NT2/D1 (cell line): Measurements from ENCODE around the gene ZFC3H1.

Experiments used
- DNase-seq: peaks from one replicate; pipeline ENCODE4 v3.0.0-alpha.2; 2011; ENCODE audit warnings: low read depth, low spot score
- H3K27me3 ChIP-seq: 2 replicates; pipeline ENCODE4 v1.6.0; 2011; ENCODE audit warnings: mild to moderate bottlenecking; ENCODE audit not compliant: insufficient read length, insufficient read depth
- H3K36me3 ChIP-seq: 2 replicates; pipeline ENCODE4 v1.6.1; 2011; ENCODE audit warnings: mild to moderate bottlenecking, low read length, mixed read lengths; ENCODE audit not compliant: insufficient read depth, insufficient read length
- H3K4me1 ChIP-seq: 2 replicates; pipeline ENCODE4 v1.5.1; 2011; ENCODE audit not compliant: insufficient read depth, insufficient read length
- H3K4me3 ChIP-seq: 2 replicates; pipeline ENCODE4 v1.5.1; 2011; ENCODE audit warnings: low read depth; ENCODE audit not compliant: insufficient read length
- H3K9ac ChIP-seq: 2 replicates; pipeline ENCODE4 v1.6.0; 2011; ENCODE audit warnings: low read depth; ENCODE audit not compliant: insufficient read length
- H3K9me3 ChIP-seq: 2 replicates; pipeline ENCODE4 v1.5.1; 2011; ENCODE audit warnings: mild to moderate bottlenecking, low read length; ENCODE audit not compliant: insufficient read depth
- SUZ12 ChIP-seq: IDR thresholded peaks from 2 replicates; pipeline ENCODE4 v1.6.1; 2011; ENCODE audit not compliant: insufficient read length, insufficient read depth; ENCODE audit errors: extremely low read depth
- YY1 ChIP-seq: IDR thresholded peaks from 2 replicates; pipeline ENCODE4 v1.6.1; 2011; ENCODE audit not compliant: insufficient read length, insufficient read depth
- ZNF274 ChIP-seq: IDR thresholded peaks from 2 replicates; pipeline ENCODE4 v1.6.1; 2011; ENCODE audit warnings: mild to moderate bottlenecking, low read depth, low read length

The ZFC3H1 gene

DNA sequence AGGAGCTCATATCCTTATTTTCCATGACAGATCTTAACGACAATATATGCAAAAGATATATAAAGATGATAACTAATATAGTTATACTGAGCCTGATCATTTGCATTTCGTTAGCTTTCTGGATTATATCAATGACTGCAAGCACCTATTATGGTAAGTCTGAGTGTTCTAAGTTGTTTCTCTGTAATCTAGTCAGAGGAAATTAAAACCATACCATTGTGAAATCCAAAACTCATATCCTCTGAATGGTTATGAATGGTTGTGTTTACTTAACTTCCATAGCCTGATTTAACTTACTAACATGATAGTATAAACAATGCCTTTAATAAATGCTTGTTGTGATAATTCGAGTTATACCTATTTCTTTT, 23.0 kb upstream of the ZFC3H1 start:
- Histone ChIP-seq H3K4me3 (peak overlapping the region; percentile 60), H3K36me3 (no peaks in the 10 kb centered on the region), H3K9me3 (no peaks in the 10 kb centered on the region), H3K9ac (peak overlapping the region; percentile 61), H3K4me1 (no peaks in the 10 kb centered on the region), H3K27me3 (no peaks in the 10 kb centered on the region)
- no peak for DNase-seq
- TF ChIP-seq ZNF274 (no peak), YY1 (no peak), SUZ12 (no peak)

- Histone ChIP-seq H3K9me3 (no peaks in the 10 kb centered on the region), H3K9ac (peak within 1 kb of the TSS; percentile 83), H3K36me3 (no peaks in the 10 kb centered on the region), H3K4me3 (peak within 1 kb of the TSS; percentile 60), H3K4me1 (no peaks in the 10 kb centered on the region), H3K27me3 (no peaks in the 10 kb centered on the region)
- TF ChIP-seq SUZ12 (no peak), YY1 (no peak), ZNF274 (no peak)
- DNase-seq: peak; percentile 70
Measured at GRCh38 chr12:71685914-71686657, 22.4 kb upstream of the ZFC3H1 start, which contains the start of gene TMEM19. Gene TMEM19 (plus strand): TSS chr12:71686082. CDS start chr12:71686681, 599 bp downstream.

DNA sequence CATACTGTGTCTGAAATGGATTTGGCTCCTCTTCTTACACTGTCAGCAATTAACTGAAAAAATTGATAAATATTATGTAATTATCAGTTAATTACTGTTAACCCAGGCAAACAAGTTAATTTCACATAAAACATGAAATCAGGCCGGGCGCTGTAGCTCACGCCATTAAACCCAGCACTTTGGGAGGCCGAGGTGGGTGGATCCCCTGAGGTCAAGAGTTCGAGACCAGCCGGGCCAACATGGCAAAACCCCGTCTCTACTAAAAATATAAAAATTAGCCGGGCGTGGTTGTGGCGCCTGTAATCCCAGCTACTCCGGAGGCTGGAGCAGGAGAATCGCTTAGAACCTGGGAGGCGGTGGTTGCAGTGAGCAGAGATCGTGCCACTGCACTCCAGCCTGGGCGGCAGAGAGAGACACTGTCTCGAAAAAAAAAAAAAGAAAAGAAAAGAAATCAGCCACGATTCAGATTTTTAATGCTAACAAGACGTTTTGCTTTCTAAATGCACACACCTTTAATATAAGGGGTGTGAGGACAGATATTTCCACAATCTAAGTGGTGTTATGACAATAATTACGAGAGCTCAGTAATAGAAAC, 21.8 kb upstream of the ZFC3H1 start:
- Histone ChIP-seq H3K9ac (peak overlapping the region; percentile 83), H3K4me3 (peak overlapping the region; percentile 60), H3K9me3 (no peaks in the 10 kb centered on the region), H3K27me3 (no peaks in the 10 kb centered on the region), H3K4me1 (no peaks in the 10 kb centered on the region), H3K36me3 (no peaks in the 10 kb centered on the region)
- no peak for DNase-seq
- TF ChIP-seq ZNF274 (no peak), YY1 (no peak), SUZ12 (no peak)

- Histone ChIP-seq H3K27me3 (no peaks in the 10 kb centered on the region), H3K36me3 (no peaks in the 10 kb centered on the region), H3K4me3 (no peak overlapping the region), H3K9ac (no peak overlapping the region), H3K9me3 (no peaks in the 10 kb centered on the region), H3K4me1 (no peaks in the 10 kb centered on the region)
- DNase-seq: no peak
- TF ChIP-seq SUZ12 (no peak), ZNF274 (no peak), YY1 (no peak)
Measured at GRCh38 chr12:71684081-71684480, 20.4 kb upstream of the ZFC3H1 start.

- no peaks in the 10 kb centered on the region for H3K9me3 ChIP-seq
- no peak overlapping the region for H3K4me3 ChIP-seq
- H3K36me3 ChIP-seq: no peaks in the 10 kb centered on the region
- DNase-seq: no peak
- TF ChIP-seq YY1 (no peak), SUZ12 (no peak), ZNF274 (no peak)
- no peaks in the 10 kb centered on the region for H3K27me3 ChIP-seq
- no peaks in the 10 kb centered on the region for H3K4me1 ChIP-seq
- no peak overlapping the region for H3K9ac ChIP-seq
Measured at GRCh38 chr12:71683633-71684032, 20.0 kb upstream of the ZFC3H1 start.

DNA sequence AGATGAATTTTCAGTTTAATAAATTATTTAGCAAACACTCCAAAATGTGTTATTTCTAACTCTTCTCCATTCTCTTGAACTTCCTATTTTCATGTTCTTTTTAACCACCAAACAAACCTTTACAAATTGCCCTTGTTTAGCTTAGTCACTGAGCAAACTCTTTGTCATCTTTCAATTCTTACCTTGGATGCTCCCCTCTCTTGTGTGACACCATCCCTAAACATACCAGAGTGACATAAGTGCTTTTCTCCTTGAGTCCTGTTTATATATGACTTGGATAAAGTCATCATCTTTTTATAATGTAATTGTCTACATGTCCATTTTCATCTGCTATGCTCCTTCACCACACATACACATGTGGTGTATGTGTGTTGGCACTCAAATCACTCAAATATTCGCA, 18.8 kb upstream of the ZFC3H1 start:
- Histone ChIP-seq H3K9ac (no peak overlapping the region), H3K27me3 (no peaks in the 10 kb centered on the region), H3K9me3 (no peaks in the 10 kb centered on the region), H3K4me1 (no peaks in the 10 kb centered on the region), H3K4me3 (no peak overlapping the region), H3K36me3 (no peaks in the 10 kb centered on the region)
- TF ChIP-seq YY1: no peak
- no peak for TF ChIP-seq SUZ12
- no peak for TF ChIP-seq ZNF274
- DNase-seq: no peak

DNA sequence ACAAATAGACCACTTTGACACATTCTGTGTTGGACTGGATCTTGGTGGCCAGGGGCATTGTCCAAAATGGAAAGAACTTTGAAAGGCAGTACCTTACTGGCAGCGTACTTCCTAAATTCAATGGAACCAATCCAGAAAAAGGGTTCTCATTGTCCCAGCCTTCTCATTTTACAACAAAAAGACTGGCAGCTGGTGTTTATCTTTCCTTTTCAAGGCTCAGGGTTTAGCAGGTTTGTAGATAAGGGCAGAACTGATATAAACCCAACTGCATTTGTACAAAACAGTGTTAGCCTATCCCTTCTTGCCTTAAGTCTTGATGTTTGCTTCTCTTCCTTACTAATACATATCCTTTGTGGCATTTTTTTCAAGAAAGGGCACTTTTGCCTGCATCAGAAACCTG, 8.2 kb upstream of the ZFC3H1 start:
- TF ChIP-seq YY1 (no peak), ZNF274 (no peak)
- Histone ChIP-seq H3K4me3 (no peak overlapping the region), H3K36me3 (peaks cover 3% of the 10 kb centered on the region), H3K27me3 (no peaks in the 10 kb centered on the region), H3K9ac (no peak overlapping the region), H3K4me1 (no peaks in the 10 kb centered on the region), H3K9me3 (no peaks in the 10 kb centered on the region)
- DNase-seq: no peak
